ENCODE results near the gene APPBP2. TPM values are rescaled to one million over a fixed set of nuclear protein-coding genes. Genes with fewer than 3 reads are reported as not detected.
"Not testable (repeated sequence)": the region's sequence is repeated elsewhere in the genome, so short reads cannot be mapped to it uniquely, and the experiment has no call there.

The APPBP2 gene
- polyA plus RNA-seq (ENCODE audit: insufficient read length), result 31.3 TPM

GRCh38 chr17:60525685-60526514, at the start of gene APPBP2:
Gene APPBP2, minus strand, starts transcription at chr17:60526242. Its CDS starts 311 bp downstream, at chr17:60525931.
- DNase-seq (ENCODE audit: low read depth), result peak; percentile 70

- no peak for DNase-seq (ENCODE audit: low read depth)
Measured at GRCh38 chr17:60573236-60574051, 47.4 kb upstream of the APPBP2 start.

GRCh38 chr17:60565233-60565632, 39.2 kb upstream of the APPBP2 start:
- no peak for DNase-seq (ENCODE audit: low read depth)

GRCh38 chr17:60563743-60564142, 37.7 kb upstream of the APPBP2 start:
- DNase-seq (ENCODE audit: low read depth), result no peak

GRCh38 chr17:60562421-60562820, 36.4 kb upstream of the APPBP2 start:
- no peak for DNase-seq (ENCODE audit: low read depth)

- DNase-seq (ENCODE audit: low read depth), result no peak
Measured at GRCh38 chr17:60560860-60561257, 34.8 kb upstream of the APPBP2 start.

- DNase-seq (ENCODE audit: low read depth), result no peak
Measured at GRCh38 chr17:60559995-60560859, 34.2 kb upstream of the APPBP2 start.

GRCh38 chr17:60559659-60559994, 33.6 kb upstream of the APPBP2 start:
- DNase-seq (ENCODE audit: low read depth), result no peak

GRCh38 chr17:60557805-60558204, 31.8 kb upstream of the APPBP2 start:
- no peak for DNase-seq (ENCODE audit: low read depth)

- DNase-seq (ENCODE audit: low read depth), result no peak
Measured at GRCh38 chr17:60555786-60556185, 29.7 kb upstream of the APPBP2 start.

GRCh38 chr17:60554377-60554788, 28.3 kb upstream of the APPBP2 start:
- DNase-seq (ENCODE audit: low read depth), result no peak

- not testable (repeated sequence) for DNase-seq (ENCODE audit: low read depth)
Measured at GRCh38 chr17:60552255-60552654, 26.2 kb upstream of the APPBP2 start.

GRCh38 chr17:60548990-60549389, 22.9 kb upstream of the APPBP2 start:
- no peak for DNase-seq (ENCODE audit: low read depth)

GRCh38 chr17:60545465-60546191, 19.6 kb upstream of the APPBP2 start:
- no peak for DNase-seq (ENCODE audit: low read depth)

GRCh38 chr17:60542071-60542470, 16.0 kb upstream of the APPBP2 start:
- no peak for DNase-seq (ENCODE audit: low read depth)

- no peak for DNase-seq (ENCODE audit: low read depth)
Measured at GRCh38 chr17:60540460-60540859, 14.4 kb upstream of the APPBP2 start.

- no peak for DNase-seq (ENCODE audit: low read depth)
Measured at GRCh38 chr17:60539807-60540206, 13.8 kb upstream of the APPBP2 start.

- DNase-seq (ENCODE audit: low read depth), result no peak
Measured at GRCh38 chr17:60538726-60539125, 12.7 kb upstream of the APPBP2 start.

GRCh38 chr17:60535382-60536279, 9.6 kb upstream of the APPBP2 start:
- DNase-seq (ENCODE audit: low read depth), result no peak

- DNase-seq (ENCODE audit: low read depth), result no peak
Measured at GRCh38 chr17:60534613-60535157, 8.6 kb upstream of the APPBP2 start.
